GM18868 (cell line): ENCODE measurements around the gene GTF3C6.
"Not testable (repeated sequence)": the region's sequence is repeated elsewhere in the genome, so short reads cannot be mapped to it uniquely, and the experiment has no call there.

Experiments
- ATAC-seq: cut with Tn5 transposase; IDR thresholded peaks from one replicate; pipeline ENCODE4 v1.9.1; 2021; ENCODE audit warnings: mild to moderate bottlenecking, moderate library complexity; ENCODE audit not compliant: unreplicated experiment

Gene GTF3C6

GRCh38 chr6:110958329-110959192 lies at the start of gene GTF3C6:
GTF3C6 (plus strand) TSS chr6:110958706; CDS start chr6:110958770, 64 bp downstream.
- peak; percentile 99 for ATAC-seq

GRCh38 chr6:110930781-110931180 lies 27.7 kb upstream of the GTF3C6 start:
- ATAC-seq = no peak

- no peak for ATAC-seq
These were observed 24.6 kb upstream of the GTF3C6 start for GRCh38 chr6:110933912-110934311.

- no peak for ATAC-seq
These were observed 24.1 kb upstream of the GTF3C6 start for GRCh38 chr6:110934381-110934898.

- ATAC-seq = no peak
These were observed 23.3 kb upstream of the GTF3C6 start for GRCh38 chr6:110935171-110935570.

- no peak for ATAC-seq
These were observed 20.3 kb upstream of the GTF3C6 start for GRCh38 chr6:110938171-110938570.

- ATAC-seq = no peak
These were observed 18.9 kb upstream of the GTF3C6 start for GRCh38 chr6:110939429-110940200.

GRCh38 chr6:110944681-110945151 lies 13.8 kb upstream of the GTF3C6 start:
- ATAC-seq = peak; percentile 100

GRCh38 chr6:110946498-110946897 lies 12.0 kb upstream of the GTF3C6 start:
- no peak for ATAC-seq

GRCh38 chr6:110949679-110950285 lies 8.7 kb upstream of the GTF3C6 start:
- ATAC-seq = no peak

GRCh38 chr6:110950440-110950839 lies 8.1 kb upstream of the GTF3C6 start:
- no peak for ATAC-seq

- ATAC-seq = no peak
These were observed 7.5 kb upstream of the GTF3C6 start for GRCh38 chr6:110951008-110951407.

GRCh38 chr6:110951986-110952794 lies 6.3 kb upstream of the GTF3C6 start:
- no peak for ATAC-seq

- no peak for ATAC-seq
These were observed 4.7 kb upstream of the GTF3C6 start for GRCh38 chr6:110953633-110954303.

- no peak for ATAC-seq
These were observed 1.5 kb downstream of the GTF3C6 start for GRCh38 chr6:110960014-110960390.

- not testable (repeated sequence) for ATAC-seq
These were observed 4.1 kb downstream of the GTF3C6 start for GRCh38 chr6:110962636-110963035.

- no peak for ATAC-seq
These were observed 7.2 kb downstream of the GTF3C6 start for GRCh38 chr6:110965629-110966229.

- not testable (repeated sequence) for ATAC-seq
These were observed 10.2 kb downstream of the GTF3C6 start for GRCh38 chr6:110968661-110969060.

- ATAC-seq = no peak
These were observed 13.0 kb downstream of the GTF3C6 start for GRCh38 chr6:110971468-110971867.
